AG10803 (cell line): Measurements from ENCODE around the gene CDC14B.

ENCODE experiments used
- DNase-seq: peaks from one replicate; pipeline ENCODE4 v3.0.0; 2010; ENCODE audit warnings: low read depth
- H3K4me3 ChIP-seq: 2 replicates; pipeline ENCODE4 v1.5.1; 2011; ENCODE audit warnings: mild to moderate bottlenecking, low read length, control low read depth
- TF ChIP-seq, protein P1 (sequence below): conservative IDR thresholded peaks from 2 replicates; pipeline ENCODE4 v1.5.1; 2011; ENCODE audit warnings: mild to moderate bottlenecking, low read length, control low read depth, inconsistent platforms

Gene CDC14B

DNA sequence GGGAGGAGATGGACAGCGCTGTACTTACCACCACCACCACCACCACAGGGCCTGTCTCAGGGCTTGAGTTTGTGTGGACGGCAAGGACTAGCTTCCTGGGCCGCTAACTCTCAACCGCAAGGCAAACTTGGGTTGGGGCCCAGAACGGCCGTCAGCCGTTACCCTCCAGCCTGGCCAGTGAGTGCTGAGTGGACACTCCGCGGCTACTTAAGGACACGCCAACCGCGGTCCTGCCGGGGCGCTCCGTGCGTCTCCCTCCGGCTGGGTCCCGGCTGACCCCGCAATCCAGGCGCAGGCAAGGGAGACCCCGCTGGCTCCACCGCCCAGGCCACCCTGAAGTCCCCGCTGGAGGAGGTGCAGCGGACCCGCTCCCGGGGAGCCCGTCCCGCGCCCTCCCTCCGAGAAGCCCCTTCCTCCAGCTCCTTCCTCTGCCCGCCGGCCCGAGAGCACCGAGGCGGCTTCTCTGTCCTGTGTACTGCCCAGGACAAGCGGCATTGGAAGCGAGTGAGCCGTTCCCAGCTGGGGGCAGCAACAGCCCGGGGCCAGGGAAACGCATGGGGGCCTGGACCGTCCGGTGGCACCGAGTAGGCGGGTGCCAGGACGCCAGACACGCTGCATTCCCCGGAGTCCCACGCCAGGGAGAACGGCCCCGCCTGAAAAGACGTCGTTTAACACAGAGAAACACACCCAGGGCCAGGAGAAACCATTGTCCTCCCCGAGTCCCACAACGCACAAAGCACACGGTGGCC lies 123.1 kb downstream of the CDC14B start:
- H3K4me3 ChIP-seq = no peak overlapping the region
- TF ChIP-seq, protein P1, sequence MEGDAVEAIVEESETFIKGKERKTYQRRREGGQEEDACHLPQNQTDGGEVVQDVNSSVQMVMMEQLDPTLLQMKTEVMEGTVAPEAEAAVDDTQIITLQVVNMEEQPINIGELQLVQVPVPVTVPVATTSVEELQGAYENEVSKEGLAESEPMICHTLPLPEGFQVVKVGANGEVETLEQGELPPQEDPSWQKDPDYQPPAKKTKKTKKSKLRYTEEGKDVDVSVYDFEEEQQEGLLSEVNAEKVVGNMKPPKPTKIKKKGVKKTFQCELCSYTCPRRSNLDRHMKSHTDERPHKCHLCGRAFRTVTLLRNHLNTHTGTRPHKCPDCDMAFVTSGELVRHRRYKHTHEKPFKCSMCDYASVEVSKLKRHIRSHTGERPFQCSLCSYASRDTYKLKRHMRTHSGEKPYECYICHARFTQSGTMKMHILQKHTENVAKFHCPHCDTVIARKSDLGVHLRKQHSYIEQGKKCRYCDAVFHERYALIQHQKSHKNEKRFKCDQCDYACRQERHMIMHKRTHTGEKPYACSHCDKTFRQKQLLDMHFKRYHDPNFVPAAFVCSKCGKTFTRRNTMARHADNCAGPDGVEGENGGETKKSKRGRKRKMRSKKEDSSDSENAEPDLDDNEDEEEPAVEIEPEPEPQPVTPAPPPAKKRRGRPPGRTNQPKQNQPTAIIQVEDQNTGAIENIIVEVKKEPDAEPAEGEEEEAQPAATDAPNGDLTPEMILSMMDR = no peak
- DNase-seq = no peak

DNA sequence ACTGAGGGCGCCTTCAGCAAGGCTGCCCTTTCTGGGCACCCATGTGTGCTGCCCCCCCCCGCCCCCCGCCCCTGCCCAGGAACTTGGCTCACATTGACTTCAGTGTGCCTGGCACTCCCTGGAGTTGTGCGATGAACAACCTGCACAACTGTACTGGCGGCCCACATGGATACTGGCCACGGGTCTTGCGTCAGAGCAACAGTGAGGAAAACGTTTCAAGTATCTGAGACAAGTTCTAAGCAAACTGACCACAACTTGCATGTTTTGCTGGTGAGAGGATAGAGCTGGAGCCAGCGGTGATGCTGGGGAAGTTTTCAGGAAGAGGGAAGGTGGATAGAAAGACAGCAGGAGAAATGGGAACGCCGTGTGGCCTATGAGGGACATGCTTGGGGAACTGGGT lies 124.3 kb downstream of the CDC14B start:
- TF ChIP-seq, protein P1 = no peak
- DNase-seq = peak; percentile 93
- H3K4me3 ChIP-seq = no peak overlapping the region

- DNase-seq = peak; percentile 51
- TF ChIP-seq, protein P1 = no peak
- H3K4me3 ChIP-seq = no peak overlapping the region
These were observed 125.3 kb downstream of the CDC14B start for GRCh38 chr9:96494215-96494800.

GRCh38 chr9:96493757-96494156 lies 125.9 kb downstream of the CDC14B start:
- TF ChIP-seq, protein P1 = no peak
- no peak overlapping the region for H3K4me3 ChIP-seq
- no peak for DNase-seq

- no peak for DNase-seq
- TF ChIP-seq, protein P1 = no peak
- H3K4me3 ChIP-seq = no peak overlapping the region
These were observed 126.6 kb downstream of the CDC14B start for GRCh38 chr9:96492993-96493531.

- DNase-seq = no peak
- TF ChIP-seq, protein P1 = no peak
- H3K4me3 ChIP-seq = no peak overlapping the region
These were observed 127.6 kb downstream of the CDC14B start for GRCh38 chr9:96491880-96492525.
